Nephron progenitor cell (in vitro differentiated cells): ENCODE results near the gene TTC16.

Source experiments
- DNase-seq: peaks from one replicate; pipeline ENCODE4 v3.0.0; 2021
- H3K27ac Mint-ChIP-seq: 2 replicates; pipeline ENCODE4 v1.8.0; 2021; ENCODE audit warnings: mild to moderate bottlenecking, moderate library complexity, mixed read lengths
- H3K27me3 Mint-ChIP-seq: 2 replicates; pipeline ENCODE4 v1.8.0; 2021; ENCODE audit warnings: mild to moderate bottlenecking, low read depth, mixed read lengths; ENCODE audit not compliant: poor library complexity
- H3K36me3 Mint-ChIP-seq: 2 replicates; pipeline ENCODE4 v1.8.0; 2021; ENCODE audit warnings: low read depth, mixed read lengths
- H3K4me1 Mint-ChIP-seq: 2 replicates; pipeline ENCODE4 v1.8.0; 2021; ENCODE audit warnings: mixed read lengths
- H3K4me3 Mint-ChIP-seq: 2 replicates; pipeline ENCODE4 v1.8.0; 2021; ENCODE audit warnings: mild to moderate bottlenecking, moderate library complexity, mixed read lengths
- H3K9me3 Mint-ChIP-seq: 2 replicates; pipeline ENCODE4 v1.8.0; 2021; ENCODE audit warnings: mild to moderate bottlenecking, moderate library complexity, mixed read lengths
- TF ChIP-seq, protein P1 (sequence below): fragments of 200-600 bp; sonication (generic); IDR thresholded peaks from 2 replicates; pipeline ENCODE4 v1.5.0; 2021; ENCODE audit warnings: antibody characterized with exemption

Gene TTC16

DNA sequence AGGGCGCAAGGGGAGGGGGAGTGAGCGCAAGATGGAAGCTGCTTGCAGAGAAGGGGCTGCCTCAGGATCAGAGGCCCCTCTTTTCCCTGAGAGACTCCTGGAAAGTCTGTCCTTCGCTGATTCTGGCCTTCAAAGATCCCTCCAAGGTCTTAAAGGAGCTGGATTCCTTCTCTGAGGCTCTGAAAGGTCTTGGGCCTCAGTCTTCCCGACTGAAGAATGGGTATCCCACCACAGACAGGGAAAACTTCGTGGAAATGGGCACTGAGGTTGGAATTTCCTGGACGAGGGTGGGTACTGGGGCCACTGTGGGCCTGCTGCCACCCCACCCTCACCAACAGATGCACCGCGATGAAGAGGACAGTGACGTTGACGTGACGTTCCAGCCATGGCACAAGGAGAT is 3.5 kb upstream of the TTC16 start:
- Mint-ChIP-seq H3K27me3 (peaks cover 44% of the 10 kb centered on the region), H3K36me3 (no peaks in the 10 kb centered on the region), H3K4me3 (no peak overlapping the region), H3K4me1 (peaks cover 36% of the 10 kb centered on the region), H3K9me3 (peaks cover 7% of the 10 kb centered on the region), H3K27ac (no peak overlapping the region)
- TF ChIP-seq, protein P1, sequence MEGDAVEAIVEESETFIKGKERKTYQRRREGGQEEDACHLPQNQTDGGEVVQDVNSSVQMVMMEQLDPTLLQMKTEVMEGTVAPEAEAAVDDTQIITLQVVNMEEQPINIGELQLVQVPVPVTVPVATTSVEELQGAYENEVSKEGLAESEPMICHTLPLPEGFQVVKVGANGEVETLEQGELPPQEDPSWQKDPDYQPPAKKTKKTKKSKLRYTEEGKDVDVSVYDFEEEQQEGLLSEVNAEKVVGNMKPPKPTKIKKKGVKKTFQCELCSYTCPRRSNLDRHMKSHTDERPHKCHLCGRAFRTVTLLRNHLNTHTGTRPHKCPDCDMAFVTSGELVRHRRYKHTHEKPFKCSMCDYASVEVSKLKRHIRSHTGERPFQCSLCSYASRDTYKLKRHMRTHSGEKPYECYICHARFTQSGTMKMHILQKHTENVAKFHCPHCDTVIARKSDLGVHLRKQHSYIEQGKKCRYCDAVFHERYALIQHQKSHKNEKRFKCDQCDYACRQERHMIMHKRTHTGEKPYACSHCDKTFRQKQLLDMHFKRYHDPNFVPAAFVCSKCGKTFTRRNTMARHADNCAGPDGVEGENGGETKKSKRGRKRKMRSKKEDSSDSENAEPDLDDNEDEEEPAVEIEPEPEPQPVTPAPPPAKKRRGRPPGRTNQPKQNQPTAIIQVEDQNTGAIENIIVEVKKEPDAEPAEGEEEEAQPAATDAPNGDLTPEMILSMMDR: no peak
- no peak for DNase-seq

DNA sequence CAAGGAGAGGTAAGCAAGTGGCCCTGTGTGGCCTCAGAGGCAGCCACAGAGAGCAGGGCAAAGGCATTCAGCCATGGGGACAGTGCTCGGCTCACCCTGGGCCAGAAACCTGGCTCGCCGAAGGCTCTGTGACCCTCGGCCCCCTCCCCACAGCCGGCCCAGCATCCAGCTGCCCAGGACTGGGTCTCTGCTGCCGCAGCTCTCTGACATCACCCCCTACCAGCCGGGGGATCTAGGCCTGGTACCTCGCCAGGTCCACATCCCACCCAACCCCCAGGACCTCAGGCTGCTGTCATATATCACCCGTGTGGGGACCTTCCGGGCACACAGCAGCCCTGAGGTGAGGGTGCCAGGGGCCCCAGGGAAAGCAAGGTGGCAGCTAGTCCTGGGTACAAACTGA is 3.0 kb upstream of the TTC16 start:
- no peak for DNase-seq
- no peak overlapping the region for H3K4me3 Mint-ChIP-seq
- peaks cover 32% of the 10 kb centered on the region for H3K4me1 Mint-ChIP-seq
- peaks cover 44% of the 10 kb centered on the region for H3K27me3 Mint-ChIP-seq
- no peaks in the 10 kb centered on the region for H3K36me3 Mint-ChIP-seq
- H3K9me3 Mint-ChIP-seq: peaks cover 7% of the 10 kb centered on the region
- no peak overlapping the region for H3K27ac Mint-ChIP-seq
- TF ChIP-seq, protein P1: no peak

DNA sequence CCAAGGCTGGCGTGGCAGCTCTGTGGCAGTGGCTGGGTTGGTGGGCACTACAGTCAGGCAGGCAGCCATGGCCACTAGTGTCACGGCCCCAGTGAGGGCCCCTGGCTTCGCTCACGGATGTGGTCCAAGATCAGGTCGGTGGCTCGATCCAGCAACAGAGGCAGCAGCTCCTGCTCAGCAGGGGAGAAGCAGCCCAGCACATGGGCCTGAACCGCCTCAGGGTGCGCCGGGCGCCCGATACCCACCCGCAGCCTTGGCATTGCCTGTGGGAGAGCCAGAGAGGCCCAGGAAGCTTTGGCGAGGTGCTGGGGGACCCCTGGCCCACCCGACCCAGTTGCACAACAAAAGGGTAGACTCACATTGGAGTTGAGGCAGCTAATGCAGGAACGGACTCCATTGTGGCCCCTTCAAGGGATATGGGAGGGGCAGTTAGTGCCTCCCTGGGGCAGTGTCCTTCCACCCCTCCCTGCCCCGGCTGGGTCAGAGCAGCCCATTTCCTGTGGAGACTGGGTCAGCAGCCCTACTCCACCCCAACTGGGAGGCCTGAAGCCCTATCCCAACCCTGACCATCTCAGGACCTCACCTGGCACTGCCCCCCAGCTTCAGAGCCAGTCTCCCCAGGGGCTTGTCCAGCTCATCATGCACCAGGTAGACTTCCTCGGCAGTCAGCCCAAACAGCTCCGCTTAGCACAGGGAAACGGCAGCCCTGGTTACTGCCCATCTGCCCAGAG is 1.7 kb upstream of the TTC16 start:
- peaks cover 32% of the 10 kb centered on the region for H3K4me1 Mint-ChIP-seq
- peak overlapping the region; percentile 78 for H3K4me3 Mint-ChIP-seq
- H3K36me3 Mint-ChIP-seq: no peaks in the 10 kb centered on the region
- H3K27me3 Mint-ChIP-seq: peaks cover 44% of the 10 kb centered on the region
- H3K9me3 Mint-ChIP-seq: no peaks in the 10 kb centered on the region
- TF ChIP-seq, protein P1: no peak
- DNase-seq: no peak
- H3K27ac Mint-ChIP-seq: no peak overlapping the region

DNA sequence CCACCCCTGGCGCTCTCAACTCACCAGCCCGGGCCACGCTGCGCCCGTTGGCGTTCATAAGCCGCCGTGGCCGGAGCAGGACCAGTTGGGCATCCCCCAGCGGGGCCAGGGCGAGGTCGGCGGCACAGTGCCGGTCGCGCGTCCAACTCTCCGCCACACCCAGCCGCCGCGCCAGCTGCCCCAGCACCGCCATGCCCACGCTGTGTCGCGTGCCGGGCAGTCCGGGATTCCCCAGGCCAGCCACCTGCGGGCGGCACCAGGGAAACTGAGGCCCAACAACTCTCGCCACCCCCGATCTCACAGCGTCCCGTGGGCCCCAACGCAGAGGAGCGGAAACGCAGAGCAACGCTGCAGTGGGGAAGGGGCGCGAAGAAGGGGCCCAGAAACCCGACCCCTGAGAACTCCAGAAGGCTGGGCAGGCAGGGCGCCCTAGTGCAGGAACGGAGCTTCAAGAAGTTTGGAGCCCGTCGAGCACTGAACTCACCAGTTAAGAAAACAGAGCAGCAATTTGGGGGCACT is 869 bp upstream of the TTC16 start:
- peaks cover 42% of the 10 kb centered on the region for H3K27me3 Mint-ChIP-seq
- H3K4me3 Mint-ChIP-seq: peak overlapping the region; percentile 96
- TF ChIP-seq, protein P1: no peak
- no peaks in the 10 kb centered on the region for H3K36me3 Mint-ChIP-seq
- H3K4me1 Mint-ChIP-seq: peaks cover 33% of the 10 kb centered on the region
- H3K27ac Mint-ChIP-seq: no peak overlapping the region
- DNase-seq: peak; percentile 55
- no peaks in the 10 kb centered on the region for H3K9me3 Mint-ChIP-seq

DNA sequence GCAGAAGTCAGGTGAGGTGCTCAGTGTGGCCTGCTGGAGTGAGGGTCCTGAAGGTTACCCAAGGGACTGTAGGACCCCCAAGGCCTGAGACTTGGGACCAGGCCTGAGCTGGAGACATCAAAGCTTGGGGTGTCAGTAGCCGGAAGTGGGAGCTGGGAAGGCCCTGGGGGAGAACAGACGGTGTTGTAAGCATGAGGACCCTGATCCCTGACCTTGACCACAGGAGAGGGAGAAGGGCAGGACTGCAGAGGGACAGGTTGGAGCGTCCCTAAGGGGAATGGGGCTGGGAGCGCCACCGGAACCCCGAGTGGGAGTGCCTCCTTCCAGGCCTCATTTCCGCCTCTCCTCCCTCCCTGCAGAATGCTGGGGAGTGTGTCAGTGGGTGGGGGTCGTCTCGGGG is 533 bp downstream of the TTC16 start:
- Mint-ChIP-seq H3K27me3 (peaks cover 42% of the 10 kb centered on the region), H3K4me3 (peak overlapping the region; percentile 96), H3K36me3 (no peaks in the 10 kb centered on the region), H3K4me1 (peaks cover 22% of the 10 kb centered on the region), H3K9me3 (no peaks in the 10 kb centered on the region), H3K27ac (no peak overlapping the region)
- no peak for DNase-seq
- TF ChIP-seq, protein P1: no peak

DNA sequence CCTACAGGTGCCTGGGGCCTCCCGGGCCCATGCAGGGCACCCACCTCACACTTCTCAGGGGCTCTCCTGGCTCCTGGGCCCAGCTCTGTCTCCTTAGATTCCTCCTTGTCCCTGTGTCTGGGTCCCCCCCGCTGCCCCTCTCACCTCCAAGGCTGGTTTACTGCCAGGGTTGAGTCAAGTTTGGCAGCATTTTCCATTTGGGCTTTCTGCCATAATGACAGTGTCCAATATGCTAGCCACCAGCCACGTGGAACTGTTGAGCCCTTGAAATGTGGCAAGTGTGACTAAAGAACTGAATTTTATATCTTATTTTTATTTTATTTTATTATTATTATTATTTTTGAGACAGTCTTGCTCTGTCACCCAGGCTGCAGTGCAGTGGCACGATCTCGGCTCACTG is 1.9 kb downstream of the TTC16 start:
- Mint-ChIP-seq H3K4me1 (peaks cover 19% of the 10 kb centered on the region), H3K27ac (no peak overlapping the region), H3K36me3 (no peaks in the 10 kb centered on the region), H3K9me3 (no peaks in the 10 kb centered on the region), H3K4me3 (no peak overlapping the region), H3K27me3 (peaks cover 48% of the 10 kb centered on the region)
- TF ChIP-seq, protein P1: no peak
- DNase-seq: no peak
